Measurements from ENCODE around the gene ZBTB16.

Gene ZBTB16

GRCh38 chr11:114059278-114059983 lies at the start of gene ZBTB16:
Gene ZBTB16 (plus strand): TSS chr11:114059711. CDS start chr11:114063301, 3,590 bp downstream.
- DNase-seq: no peak

- no peak for DNase-seq
Measured at GRCh38 chr11:114010931-114011330, 48.6 kb upstream of the ZBTB16 start.

GRCh38 chr11:114011443-114011842 lies 48.1 kb upstream of the ZBTB16 start:
- no peak for DNase-seq

GRCh38 chr11:114015117-114015516 lies 44.4 kb upstream of the ZBTB16 start:
- DNase-seq: no peak

- DNase-seq: no peak
Measured at GRCh38 chr11:114016986-114017385, 42.5 kb upstream of the ZBTB16 start.

- no peak for DNase-seq
Measured at GRCh38 chr11:114017723-114018122, 41.8 kb upstream of the ZBTB16 start.

- no peak for DNase-seq
Measured at GRCh38 chr11:114019046-114019445, 40.5 kb upstream of the ZBTB16 start.

GRCh38 chr11:114019574-114019973 lies 39.9 kb upstream of the ZBTB16 start:
- no peak for DNase-seq

- DNase-seq: no peak
Measured at GRCh38 chr11:114025329-114025907, 34.1 kb upstream of the ZBTB16 start.

- no peak for DNase-seq
Measured at GRCh38 chr11:114026355-114026754, 33.2 kb upstream of the ZBTB16 start.

GRCh38 chr11:114027391-114027790 lies 32.1 kb upstream of the ZBTB16 start:
- DNase-seq: no peak

- DNase-seq: no peak
Measured at GRCh38 chr11:114027926-114028325, 31.6 kb upstream of the ZBTB16 start.

- DNase-seq: no peak
Measured at GRCh38 chr11:114031246-114031966, 28.1 kb upstream of the ZBTB16 start.

GRCh38 chr11:114031967-114032320 lies 27.6 kb upstream of the ZBTB16 start:
- DNase-seq: no peak

GRCh38 chr11:114033066-114033465 lies 26.4 kb upstream of the ZBTB16 start:
- no peak for DNase-seq

GRCh38 chr11:114033572-114033971 lies 25.9 kb upstream of the ZBTB16 start:
- no peak for DNase-seq

- DNase-seq: no peak
Measured at GRCh38 chr11:114034956-114035355, 24.6 kb upstream of the ZBTB16 start.

- DNase-seq: no peak
Measured at GRCh38 chr11:114036147-114036811, 23.2 kb upstream of the ZBTB16 start.

GRCh38 chr11:114036958-114037357 lies 22.6 kb upstream of the ZBTB16 start:
- DNase-seq: no peak

- DNase-seq: no peak
Measured at GRCh38 chr11:114039551-114039950, 20.0 kb upstream of the ZBTB16 start.

GRCh38 chr11:114040706-114041211 lies 18.8 kb upstream of the ZBTB16 start:
- no peak for DNase-seq

GRCh38 chr11:114042234-114042633 lies 17.3 kb upstream of the ZBTB16 start:
- no peak for DNase-seq

All from NCI-H2107 (cell line).